NCI-H510A treated with DMSO at 0.1 percent for 48 hours (cell line): ENCODE measurements around the gene BCL2L1.
A peak's percentile ranks its signal among the peaks of the same experiment; 100 is the strongest.
"Not testable (repeated sequence)": the region's sequence is repeated elsewhere in the genome, so short reads cannot be mapped to it uniquely, and the experiment has no call there.

Experiments used
- DNase-seq: peaks from one replicate; lab custom pipeline; 2025; lab: John Stamatoyannopoulos, UW

The BCL2L1 gene

DNA sequence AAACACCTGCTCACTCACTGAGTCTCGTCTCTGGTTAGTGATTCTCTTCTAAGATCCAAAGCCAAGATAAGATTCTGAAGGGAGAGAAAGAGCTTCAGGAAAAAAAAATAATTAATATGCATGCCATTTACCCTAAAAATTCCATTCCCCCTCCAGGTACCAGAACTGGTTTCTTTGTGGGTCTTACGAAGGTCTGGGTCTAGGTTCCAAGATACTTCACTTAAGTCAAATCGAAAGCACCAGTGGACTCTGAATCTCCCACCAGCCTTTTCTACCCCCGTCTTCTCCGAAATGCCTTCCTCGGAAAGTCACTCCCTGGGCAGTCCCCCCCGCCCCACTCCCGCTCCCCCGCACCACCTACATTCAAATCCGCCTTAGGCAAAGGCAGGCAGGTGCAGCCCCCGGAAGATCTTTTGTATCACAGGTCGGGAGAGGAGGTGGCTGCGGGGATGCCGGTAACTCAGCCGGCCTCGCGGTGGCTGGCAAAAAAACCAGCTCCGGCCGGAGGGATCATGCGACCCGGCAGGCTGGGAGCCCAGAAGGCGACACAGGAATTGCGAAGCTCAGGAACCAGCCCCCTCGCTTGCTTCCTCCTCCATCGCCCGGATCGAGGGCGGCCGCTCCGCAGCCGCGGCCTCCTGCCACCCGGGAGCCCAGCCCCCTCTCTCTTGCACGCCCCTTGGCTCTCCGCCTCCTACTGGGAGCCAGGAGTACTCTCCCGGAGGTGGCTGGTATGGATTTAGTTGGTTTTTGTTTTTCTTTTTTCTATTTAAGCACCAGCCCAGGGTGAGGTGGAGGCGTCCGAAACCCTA, at the start of gene BCL2L1:
Gene BCL2L1, minus strand, starts transcription at position 612 of the 812 bp plus-strand sequence. CDS start 650 bp downstream, outside the sequence.
- DNase-seq: peak; percentile 82

DNA sequence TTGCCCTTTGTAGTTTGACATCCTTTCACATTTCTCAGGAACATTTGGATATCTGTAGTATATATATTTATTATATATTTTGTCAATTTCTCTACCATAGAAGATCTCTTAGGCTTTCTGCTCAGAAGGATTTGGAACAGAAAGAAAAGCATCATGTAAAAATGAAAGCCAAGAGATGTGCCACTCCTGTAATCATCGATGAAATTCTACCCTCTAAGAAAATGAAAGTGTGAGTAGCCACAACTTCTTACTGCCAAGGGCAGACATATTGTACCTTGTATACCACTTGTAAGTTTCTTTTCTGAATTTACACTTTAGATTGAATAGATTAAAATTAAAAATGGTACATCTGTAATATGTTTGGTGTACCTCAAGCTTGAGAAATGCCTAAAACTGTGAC, 47.6 kb upstream of the BCL2L1 start:
- DNase-seq: no peak

DNA sequence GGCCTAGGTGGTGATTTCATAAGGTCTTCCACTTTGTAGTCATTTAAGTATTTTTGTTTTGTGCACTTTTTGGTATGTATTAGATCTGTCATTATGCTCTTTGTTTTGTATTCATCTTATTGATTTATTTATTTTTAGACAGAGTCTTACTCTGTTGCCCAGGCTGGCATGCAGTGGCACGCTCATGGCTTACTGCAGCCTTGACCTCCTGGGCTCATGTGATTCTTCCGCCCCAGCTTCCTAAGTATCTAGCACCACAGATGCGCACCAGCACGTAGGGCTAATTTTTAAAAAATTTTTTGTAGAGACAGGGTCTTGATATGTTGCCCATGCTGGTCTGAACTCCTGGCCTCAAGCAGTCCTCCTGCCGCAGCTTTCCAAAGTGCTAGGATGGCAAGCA, 47.0 kb upstream of the BCL2L1 start:
- DNase-seq: no peak

DNA sequence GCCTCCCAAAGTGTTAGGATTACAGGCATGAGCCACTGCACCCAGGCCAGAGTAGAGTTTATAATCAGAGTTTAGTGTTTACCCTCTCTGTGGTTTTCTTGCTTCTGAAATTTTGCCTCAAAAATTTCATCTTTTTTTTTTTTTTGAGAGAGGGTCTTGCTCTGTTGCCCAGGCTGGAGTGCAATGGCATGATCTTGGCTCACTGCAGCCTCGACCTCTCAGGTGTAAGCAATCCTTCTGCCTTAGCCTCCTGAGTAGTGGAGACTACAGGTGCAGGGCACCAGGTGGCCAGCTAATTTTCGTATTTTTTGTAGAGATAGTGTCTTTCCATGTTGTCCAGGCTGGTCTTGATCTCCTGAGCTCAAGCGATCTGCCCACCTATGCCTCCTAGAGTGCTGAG, 45.1 kb upstream of the BCL2L1 start:
- no peak for DNase-seq

DNA sequence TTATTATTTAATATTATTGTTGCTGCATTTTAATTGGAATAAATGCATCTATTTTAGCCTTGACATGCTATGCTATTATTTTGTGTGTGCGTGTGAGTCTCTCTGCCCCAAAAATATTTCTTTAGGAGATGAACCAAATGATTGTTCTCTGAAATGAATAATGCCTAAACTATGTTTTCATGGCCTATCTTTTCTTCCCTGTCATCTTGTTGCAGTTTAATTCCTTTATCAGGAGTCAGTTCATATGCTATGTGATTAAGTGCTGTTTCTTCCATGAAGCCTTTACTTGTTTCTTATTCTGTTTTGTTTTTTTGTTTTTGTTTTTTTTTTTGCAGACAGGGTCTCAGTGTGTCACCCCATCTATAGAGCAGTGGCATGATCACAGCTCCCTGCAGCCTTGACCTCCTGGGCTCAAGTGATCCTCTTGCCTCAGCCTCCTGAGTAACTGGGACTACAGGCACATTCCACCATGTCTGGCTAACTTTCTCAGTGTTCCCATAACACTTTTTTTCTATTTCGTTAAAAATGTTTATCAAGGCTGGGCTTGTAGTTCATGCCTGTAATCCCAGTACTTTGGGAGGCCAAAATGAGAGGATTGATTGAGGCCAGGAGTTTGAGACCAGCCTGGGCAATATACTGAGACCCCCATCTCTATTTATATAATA, 42.1 kb upstream of the BCL2L1 start:
- no peak for DNase-seq

DNA sequence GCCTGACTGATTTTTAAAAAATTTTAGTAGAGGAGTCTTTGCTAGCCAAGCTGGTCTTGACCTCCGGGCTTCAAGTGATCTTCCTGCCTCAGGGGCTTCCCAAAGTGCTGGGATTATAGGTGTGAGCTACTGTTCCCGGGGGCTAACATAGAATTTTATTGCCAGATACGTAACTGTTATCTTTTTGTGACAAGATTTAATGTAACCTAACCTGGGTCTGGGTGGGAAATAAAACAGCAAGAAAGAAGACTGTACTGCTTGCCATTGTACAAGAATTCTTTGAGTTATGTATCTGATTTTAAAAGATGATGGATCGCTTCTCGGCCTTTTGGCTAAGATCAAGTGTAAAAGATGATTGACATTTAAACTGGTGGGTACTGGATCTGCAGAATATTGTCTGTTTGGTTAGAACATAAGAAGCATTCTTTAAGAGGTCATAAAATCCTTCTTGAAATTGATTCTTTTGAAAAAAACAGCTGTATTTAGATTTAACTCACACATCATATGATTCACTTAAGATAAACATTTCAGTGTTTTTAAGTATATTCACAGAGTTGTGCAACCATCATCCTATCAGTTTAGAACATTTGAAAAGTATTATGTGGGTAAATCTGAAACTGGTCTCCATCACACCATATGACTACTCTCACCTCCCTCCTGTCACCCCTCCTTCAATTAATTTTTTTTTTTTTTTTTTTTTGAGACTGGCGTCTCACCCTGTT, 38.0 kb upstream of the BCL2L1 start:
- no peak for DNase-seq

DNA sequence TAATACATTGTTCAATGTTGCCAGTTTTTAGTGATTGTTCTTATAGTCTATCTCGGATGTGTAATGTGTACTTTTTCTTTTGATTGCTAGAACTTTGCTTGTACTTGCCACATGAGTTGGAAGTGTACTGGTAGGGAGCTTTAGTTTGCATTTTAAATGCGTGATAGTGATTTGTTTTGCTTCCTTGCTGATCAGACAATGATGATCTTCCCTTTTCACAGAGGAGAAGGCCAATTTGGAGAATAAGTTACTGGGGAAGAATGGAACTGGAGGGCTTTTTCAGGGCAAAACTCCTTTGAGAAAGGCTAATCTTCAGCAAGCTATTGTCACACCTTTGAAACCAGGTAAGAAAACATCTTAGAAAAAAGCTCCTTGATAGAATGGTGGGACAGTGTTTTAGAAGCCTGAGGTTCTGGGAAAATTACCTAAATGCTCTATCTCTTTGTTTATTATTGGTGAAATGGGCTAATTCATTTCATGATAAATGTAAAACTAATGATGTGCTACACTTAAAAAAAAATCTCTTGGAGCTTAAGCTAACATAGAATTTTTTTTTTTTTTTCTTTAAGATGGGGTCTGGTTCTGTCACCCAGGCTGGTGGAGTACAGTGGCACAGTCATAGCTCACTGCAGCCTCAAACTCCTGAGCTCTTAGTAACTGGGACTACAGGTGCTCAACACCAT, 37.3 kb upstream of the BCL2L1 start:
- no peak for DNase-seq

DNA sequence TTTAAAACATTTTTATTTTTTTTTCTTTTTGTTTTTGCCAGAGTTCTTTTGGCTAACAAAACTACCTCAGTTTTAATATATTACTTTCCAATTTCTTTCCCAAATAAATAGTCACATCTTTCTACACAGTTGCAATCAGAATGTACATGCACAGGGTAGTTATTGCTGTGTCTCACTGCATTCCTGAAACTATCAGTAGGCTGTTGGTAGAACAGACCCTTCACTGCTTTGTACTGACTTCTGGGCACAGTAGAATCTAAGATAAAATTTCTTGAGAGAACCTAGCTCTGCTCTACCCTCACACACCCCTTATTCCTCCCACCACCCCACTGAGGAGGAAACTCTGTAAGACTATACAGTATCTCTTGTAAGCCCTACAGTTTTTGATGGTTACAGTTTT, 36.3 kb upstream of the BCL2L1 start:
- DNase-seq: no peak

DNA sequence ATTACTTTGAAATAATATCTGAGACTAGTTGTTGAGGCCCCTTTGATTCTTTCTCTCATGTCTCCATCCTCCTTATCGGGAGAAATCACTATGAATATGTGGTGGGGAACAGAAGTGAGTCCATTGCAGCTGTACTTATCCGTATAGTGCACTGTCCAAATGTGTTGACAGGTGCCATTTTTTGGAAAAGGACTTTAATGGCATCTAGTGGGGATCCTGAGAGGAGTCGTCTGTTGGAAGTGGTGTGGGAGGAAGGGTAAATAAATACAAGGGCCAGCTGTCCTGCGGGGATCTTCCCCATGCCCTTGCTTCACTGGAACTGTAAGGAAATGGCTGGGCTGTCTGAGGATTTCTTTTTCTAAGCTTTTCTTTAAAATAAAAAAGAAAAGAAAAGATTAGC, 35.9 kb upstream of the BCL2L1 start:
- no peak for DNase-seq

DNA sequence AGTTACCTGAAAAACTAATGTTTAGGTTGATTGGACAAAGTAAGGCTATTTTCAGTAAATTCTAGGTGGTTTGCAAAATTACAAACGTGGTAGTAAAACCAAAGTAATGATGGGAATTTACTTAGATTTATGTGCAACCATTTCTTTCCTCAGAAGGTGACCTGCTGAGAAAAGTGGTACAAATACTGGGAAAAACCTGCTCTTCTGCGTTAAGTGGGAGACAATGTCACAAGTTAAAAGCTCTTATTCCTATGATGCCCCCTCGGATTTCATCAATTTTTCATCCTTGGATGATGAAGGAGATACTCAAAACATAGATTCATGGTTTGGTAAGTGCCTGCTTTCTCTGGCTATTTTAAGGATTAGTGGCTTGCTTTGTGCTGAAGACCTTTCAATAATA, 34.6 kb upstream of the BCL2L1 start:
- no peak for DNase-seq

DNA sequence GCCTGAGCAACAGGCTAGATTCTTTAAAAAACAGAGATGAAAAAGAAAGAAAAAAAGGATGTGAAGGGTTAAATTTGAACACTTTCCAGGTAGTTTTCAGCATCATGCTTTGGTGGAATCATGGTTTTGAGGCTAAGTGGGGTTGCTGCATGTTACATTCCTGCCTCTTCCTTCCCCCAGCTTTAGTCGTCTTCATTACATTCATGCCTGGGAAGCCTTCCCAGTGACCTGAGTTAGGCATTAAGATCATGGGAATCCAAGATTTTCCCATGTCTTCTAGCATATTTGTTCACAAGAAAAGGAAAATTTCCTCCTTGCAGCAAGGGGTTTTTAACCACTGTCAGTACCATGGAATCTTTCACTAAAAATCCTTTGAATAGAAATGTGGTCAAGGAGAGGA, 28.5 kb upstream of the BCL2L1 start:
- DNase-seq: no peak

DNA sequence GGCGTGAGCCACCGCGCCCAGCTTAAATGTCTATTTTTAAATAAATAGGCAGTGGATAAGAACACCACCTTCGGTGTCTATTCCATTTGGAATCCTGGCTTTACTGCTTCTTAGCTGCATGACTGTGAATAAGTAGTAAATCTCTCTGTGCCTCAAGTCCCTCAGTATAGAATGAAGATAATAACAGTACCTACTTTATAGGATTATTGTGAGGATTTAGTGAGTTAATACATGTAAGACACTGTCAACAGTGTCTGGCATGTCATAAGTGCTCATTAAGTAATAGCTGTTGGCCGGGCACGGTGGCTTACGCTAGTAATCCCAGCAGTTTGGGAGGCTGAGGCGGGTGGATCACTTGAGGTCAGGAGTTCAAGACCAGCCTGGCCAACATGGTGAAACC, 26.6 kb upstream of the BCL2L1 start:
- no peak for DNase-seq

DNA sequence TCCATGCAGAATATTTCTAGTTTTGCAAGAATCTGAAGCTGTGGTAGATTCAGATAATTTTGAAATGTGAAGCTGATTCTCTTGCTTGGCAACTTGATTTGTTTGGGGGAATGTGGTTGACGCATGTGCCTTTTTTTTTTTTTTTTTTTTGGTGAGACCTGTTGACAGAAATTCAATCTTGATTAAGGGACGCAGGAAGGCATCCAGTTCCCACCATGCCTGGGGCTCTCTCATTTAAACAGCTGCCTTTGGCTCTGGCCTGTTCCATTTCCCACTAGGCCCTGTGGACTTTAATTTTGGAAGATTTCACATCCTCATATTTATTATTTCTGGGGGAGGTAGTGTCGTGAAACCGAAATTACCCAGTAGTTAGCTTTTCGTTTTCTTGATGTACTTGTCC, 25.0 kb upstream of the BCL2L1 start:
- no peak for DNase-seq

DNA sequence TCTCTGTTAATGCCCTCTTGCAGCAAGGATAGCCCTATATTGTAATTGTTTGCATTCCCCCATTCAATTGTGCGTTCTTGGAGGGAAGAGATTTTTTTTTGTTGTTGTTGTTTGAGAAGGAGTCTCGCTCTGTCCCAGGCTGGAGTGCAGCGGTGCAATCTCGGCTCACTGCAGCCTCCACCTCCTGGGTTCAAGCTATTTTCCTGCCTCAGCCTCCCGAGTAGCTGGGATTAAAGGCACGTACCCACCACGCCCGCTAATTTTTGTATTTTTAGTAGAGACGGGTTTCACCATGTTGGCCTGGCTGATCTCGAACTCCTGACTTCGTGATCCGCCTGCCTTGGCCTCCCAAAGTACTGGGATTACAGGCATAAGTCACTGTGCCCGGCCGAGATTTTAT, 24.4 kb upstream of the BCL2L1 start:
- not testable (repeated sequence) for DNase-seq

DNA sequence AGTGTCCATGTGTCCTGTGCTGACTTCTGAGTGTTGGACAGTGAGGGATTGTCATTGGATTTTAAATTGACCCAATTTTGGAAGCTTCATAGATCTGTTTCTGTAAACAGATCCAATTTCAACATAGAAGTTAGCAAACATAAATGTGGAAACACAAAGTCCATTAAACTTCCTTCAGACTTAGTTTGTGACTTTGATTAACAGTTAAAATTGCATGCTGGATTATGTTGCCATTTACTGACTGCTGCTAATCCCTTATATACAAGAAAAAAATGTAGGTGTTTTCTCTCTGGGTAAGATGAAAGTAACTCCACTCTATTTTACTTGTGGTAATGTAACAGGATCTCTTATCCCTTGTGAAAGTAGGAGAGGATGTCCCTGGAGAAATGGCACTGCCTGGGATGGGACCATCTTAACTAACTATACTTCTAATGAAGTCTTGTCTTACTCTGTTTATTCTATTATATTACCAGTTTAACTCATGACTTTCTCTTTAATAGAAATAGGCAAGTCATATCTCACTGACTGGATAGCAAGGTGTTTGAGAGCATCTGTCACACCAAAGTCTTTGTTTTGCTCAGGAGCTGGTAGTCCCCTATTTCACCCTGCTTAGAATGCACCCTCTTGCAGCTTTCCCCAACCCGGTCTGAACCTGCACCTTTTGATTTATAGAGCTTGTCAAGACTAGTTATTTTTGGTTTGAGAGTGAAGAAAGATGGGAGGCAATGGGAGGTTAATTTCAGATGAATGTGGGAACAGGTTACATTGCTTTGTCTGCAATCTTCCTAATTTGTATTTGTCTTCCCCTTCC, 23.6 kb upstream of the BCL2L1 start:
- no peak for DNase-seq

DNA sequence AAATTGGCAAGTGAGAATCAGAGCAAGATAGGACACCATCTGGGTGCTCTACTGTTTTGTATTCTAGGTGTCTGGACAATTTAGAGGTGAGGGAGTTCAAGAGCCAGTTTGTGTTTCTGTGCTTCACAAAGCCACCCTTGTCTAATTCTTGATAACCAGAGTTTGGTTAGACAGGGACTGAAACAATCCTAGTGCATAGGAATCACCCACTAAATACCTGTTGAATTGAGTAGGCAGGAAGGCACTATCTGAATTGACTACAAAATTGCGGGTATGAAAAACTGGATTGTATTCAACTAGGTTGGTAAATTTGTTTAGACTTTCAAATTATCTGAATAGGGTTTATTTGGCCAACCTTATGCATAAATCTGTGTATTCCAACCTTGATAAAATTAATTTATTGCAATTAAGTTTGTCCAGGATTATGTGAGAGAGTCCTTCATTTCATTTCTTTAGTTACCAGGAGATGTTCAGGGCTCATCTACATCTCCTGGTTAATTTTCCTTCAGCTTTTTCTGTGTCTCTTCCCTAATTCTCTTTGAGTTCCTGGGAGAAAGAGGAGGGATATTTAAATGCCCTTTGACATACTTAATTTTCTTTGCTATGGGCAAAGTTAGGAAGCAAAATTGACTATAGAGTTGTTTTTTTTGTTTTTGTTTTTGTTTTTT, 18.1 kb upstream of the BCL2L1 start:
- DNase-seq: no peak

DNA sequence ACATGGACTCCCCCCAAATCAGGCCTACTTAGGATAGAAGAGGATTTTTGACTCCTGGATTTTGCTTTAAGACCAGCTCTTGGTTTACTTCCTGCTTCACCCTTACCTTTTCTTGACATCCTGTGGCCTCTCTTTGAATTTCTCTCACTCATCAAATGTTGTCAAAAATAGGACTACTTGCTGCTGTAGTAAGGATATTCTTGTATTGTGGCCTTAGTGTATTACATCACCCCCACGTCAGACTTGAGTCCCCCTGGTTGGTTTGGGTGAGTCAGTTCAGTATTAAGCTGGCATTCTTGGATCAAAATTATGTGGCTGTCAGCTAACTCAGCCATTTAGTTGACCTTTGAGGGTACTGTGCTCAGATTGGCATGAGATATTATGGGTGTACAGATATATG, 17.5 kb upstream of the BCL2L1 start:
- no peak for DNase-seq

DNA sequence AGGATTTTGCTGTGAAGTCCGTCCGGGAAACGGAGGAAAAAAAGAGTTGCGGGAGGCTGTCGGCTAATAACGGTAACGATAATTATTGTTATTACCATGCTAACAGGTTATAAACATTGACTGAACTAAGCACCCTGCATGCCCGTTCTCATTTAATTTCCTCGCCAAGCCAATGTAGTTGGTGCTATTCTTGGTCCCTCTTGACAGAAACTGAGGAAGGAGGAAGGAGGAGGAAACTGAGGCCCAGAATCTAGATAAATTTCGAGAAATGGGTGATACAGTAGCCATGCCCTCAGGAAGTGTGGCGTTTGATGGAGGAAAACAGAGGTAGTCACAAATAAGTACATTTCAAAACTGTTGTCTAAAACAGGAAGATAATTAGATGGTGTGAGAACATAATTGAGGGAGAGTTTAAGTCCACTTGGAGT, 16.9 kb upstream of the BCL2L1 start:
- no peak for DNase-seq

DNA sequence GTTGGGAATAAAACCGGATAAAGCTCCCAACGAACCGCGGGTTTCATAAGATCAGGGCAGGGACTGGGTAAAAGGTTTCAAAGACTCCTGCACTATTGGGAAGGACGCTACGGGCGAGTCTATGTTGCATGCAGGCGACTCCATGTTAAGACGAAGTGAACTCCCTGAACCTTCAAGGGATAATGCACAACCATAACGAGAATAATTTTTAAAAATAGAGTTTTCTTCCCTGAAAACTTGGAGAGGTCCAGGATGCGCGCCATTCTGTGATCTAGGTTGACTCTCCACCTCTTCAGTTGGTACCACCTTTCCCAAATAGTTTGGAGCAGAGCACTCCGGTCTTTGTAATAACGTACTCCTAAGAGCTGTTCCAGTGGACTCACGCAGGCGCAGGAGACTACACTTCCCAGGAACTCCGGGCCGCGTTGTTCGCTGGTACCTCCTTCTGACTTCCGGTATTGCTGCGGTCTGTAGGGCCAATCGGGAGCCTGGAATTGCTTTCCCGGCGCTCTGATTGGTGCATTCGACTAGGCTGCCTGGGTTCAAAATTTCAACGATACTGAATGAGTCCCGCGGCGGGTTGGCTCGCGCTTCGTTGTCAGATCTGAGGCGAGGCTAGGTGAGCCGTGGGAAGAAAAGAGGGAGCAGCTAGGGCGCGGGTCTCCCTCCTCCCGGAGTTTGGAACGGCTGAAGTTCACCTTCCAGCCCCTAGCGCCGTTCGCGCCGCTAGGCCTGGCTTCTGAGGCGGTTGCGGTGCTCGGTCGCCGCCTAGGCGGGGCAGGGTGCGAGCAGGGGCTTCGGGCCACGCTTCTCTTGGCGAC, 16.3 kb upstream of the BCL2L1 start, which contains the start of gene TPX2:
Gene TPX2, plus strand, starts transcription at position 562 of the 821 bp plus-strand sequence. CDS start 18,187 bp downstream, outside the sequence.
- peak; percentile 96 for DNase-seq

DNA sequence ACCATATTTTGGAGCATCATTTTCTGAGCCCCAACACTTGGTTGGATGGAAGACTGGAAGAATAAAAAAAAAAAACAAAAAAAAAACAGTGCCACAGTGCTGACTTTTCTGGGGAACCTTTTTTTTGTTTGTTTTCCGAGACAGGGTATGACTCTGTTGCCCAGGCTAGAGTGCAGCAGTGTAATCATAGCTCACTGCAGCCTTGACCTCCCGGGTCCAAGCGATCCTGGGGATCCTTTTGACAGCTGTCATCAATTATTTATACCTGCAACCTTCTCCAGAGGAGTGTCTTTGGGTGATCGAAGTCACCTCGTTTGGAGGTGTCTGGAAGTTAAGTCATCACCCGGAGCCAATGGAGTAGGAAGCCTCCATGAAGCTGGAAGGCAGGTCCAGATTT, 8.7 kb upstream of the BCL2L1 start:
- no peak for DNase-seq
